RWPE1 (cell line): ENCODE results near the gene CLASP2.
A peak's percentile ranks its signal among the peaks of the same experiment; 100 is the strongest.
"Not testable (repeated sequence)": the region's sequence is repeated elsewhere in the genome, so short reads cannot be mapped to it uniquely, and the experiment has no call there.

Experiments
- CTCF ChIA-PET: fragments of 350-600 bp; sonication (Branson Sonifier 250); formaldehyde crosslinking; extraction: SDS; loops from one replicate; lab custom pipeline; 2021; lab: Yijun Ruan, JAX
- POLR2A ChIA-PET: fragments of 400-600 bp; formaldehyde crosslinking; extraction: SDS; loops from one replicate; lab custom pipeline; 2020; ENCODE audit warnings: antibody characterized with exemption; ENCODE audit not compliant: low non-redundant PET; lab: Yijun Ruan, JAX
- DNase-seq: peaks from one replicate; pipeline ENCODE4 v3.0.0; 2012; ENCODE audit warnings: low spot score
- H3K27ac ChIP-seq: fragments of 450-650 bp; 2 replicates; pipeline ENCODE4 v1.5.1; 2017
- TF ChIP-seq, protein P1 (sequence below): fragments of 450-650 bp; conservative IDR thresholded peaks from 2 replicates; pipeline ENCODE4 v1.5.1; 2017; ENCODE audit warnings: low read depth, mild to moderate bottlenecking

The CLASP2 gene

GRCh38 chr3:33488246-33488645, 229.8 kb downstream of the CLASP2 start:
- no peak overlapping the region for H3K27ac ChIP-seq
- DNase-seq = no peak
- ChIA-PET POLR2A (no interaction called here), CTCF (no interaction called here)
- TF ChIP-seq, protein P1, sequence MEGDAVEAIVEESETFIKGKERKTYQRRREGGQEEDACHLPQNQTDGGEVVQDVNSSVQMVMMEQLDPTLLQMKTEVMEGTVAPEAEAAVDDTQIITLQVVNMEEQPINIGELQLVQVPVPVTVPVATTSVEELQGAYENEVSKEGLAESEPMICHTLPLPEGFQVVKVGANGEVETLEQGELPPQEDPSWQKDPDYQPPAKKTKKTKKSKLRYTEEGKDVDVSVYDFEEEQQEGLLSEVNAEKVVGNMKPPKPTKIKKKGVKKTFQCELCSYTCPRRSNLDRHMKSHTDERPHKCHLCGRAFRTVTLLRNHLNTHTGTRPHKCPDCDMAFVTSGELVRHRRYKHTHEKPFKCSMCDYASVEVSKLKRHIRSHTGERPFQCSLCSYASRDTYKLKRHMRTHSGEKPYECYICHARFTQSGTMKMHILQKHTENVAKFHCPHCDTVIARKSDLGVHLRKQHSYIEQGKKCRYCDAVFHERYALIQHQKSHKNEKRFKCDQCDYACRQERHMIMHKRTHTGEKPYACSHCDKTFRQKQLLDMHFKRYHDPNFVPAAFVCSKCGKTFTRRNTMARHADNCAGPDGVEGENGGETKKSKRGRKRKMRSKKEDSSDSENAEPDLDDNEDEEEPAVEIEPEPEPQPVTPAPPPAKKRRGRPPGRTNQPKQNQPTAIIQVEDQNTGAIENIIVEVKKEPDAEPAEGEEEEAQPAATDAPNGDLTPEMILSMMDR = no peak

- H3K27ac ChIP-seq = no peak overlapping the region; the same call in 1 of the 2 replicates
- POLR2A ChIA-PET = no interaction called here
- CTCF ChIA-PET = no interaction called here
- no peak for DNase-seq
- TF ChIP-seq, protein P1 = no peak
Measured at GRCh38 chr3:33482111-33482521, 235.9 kb downstream of the CLASP2 start.

DNA sequence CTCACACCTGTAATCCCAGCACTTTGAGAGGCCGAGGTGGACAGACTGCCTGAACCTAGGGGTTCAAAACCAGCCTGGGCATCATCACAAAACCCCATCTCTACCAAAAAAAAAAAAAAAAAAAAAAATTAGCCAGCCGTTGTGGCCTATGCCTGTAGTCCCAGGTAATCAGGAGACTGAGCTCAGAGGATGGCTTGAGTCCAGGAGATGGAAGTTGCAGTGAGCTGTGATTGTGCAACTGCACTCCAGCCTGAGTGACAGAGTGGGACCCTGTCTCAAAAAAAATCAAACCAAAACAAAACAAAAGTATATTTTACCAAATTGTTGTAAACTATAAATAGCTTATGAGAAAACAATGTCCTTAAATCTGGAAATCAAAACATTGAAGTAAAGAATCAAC, 243.2 kb downstream of the CLASP2 start:
- POLR2A ChIA-PET = no interaction called here
- no peak overlapping the region for H3K27ac ChIP-seq
- CTCF ChIA-PET = no interaction called here
- TF ChIP-seq, protein P1 = no peak
- DNase-seq = no peak

GRCh38 chr3:33473813-33474212, 244.2 kb downstream of the CLASP2 start:
- CTCF ChIA-PET = interaction anchor here (0.7 kb wide), 1 partner anchor 345 kb away, joined by 4 read pairs; no protein-coding TSS in a partner anchor
- POLR2A ChIA-PET = no interaction called here

GRCh38 chr3:33467786-33468185, 250.3 kb downstream of the CLASP2 start:
- ChIA-PET CTCF (interaction anchor here (0.5 kb wide), 1 partner anchor 324 kb away, joined by 3 read pairs; no protein-coding TSS in a partner anchor), POLR2A (no interaction called here)
- TF ChIP-seq, protein P1 = no peak
- peak overlapping the region; percentile 26; the same call in 1 of the 2 replicates for H3K27ac ChIP-seq
- no peak for DNase-seq

More at GRCh38 chr3:33473813-33474212, 244.2 kb downstream of the CLASP2 start:
- no peak for DNase-seq
- TF ChIP-seq, protein P1 = no peak
- H3K27ac ChIP-seq = no peak overlapping the region

DNA sequence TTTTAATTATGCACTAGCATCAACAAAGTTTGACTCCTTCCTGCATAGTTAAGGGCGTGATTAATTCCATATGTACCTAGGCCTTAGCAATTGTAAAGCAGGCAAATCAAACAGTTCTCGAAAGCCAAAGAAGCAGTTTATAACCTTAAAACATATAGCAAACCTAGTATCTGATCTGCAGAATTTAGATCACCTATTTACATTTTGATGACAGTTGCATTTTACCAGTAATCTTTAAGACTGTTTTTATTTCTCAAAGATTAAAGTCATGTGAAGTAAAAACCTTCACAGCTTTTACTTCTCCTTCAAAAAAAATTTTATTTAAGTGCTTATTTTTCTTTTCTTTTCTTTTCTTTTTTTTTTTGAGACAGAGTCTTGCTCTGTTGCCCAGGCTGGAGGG, 257.0 kb downstream of the CLASP2 start:
- POLR2A ChIA-PET = no interaction called here
- CTCF ChIA-PET = no interaction called here
- TF ChIP-seq, protein P1 = no peak
- no peak for DNase-seq
- H3K27ac ChIP-seq = no peak overlapping the region

- CTCF ChIA-PET, DNase-seq, POLR2A ChIA-PET, H3K27ac ChIP-seq: not testable (repeated sequence)
Measured at GRCh38 chr3:33459577-33459976, 258.5 kb downstream of the CLASP2 start.
